H9 (cell line): Measurements from ENCODE around the gene STX16. TPM values are rescaled to one million over a fixed set of nuclear protein-coding genes. Genes with fewer than 3 reads are reported as not detected.

Experiments used
- DNase-seq: peaks from one replicate; pipeline ENCODE4 v3.0.0-alpha.2; 2017
- H2AFZ ChIP-seq: one replicate; pipeline ENCODE4 v1.6.1; 2013; ENCODE audit warnings: mild to moderate bottlenecking, low read length, control low read depth, moderate library complexity
- H2AK5ac ChIP-seq: 2 replicates; pipeline ENCODE4 v1.6.1; 2013; ENCODE audit warnings: low read length, control low read depth, mixed read lengths; ENCODE audit not compliant: insufficient read length
- H2BK120ac ChIP-seq: one replicate; pipeline ENCODE4 v1.6.1; 2013; ENCODE audit warnings: low read depth, mild to moderate bottlenecking, low read length, control low read depth, inconsistent platforms; ENCODE audit not compliant: poor library complexity, severe bottlenecking
- H2BK12ac ChIP-seq: 2 replicates; pipeline ENCODE4 v1.6.1; 2013; ENCODE audit warnings: low read length, control low read depth, mixed read lengths, low read depth; ENCODE audit not compliant: insufficient read length
- H2BK15ac ChIP-seq: 2 replicates; pipeline ENCODE4 v1.6.1; 2013; ENCODE audit warnings: low read depth, low read length, control low read depth
- H2BK20ac ChIP-seq: one replicate; pipeline ENCODE4 v1.6.1; 2013; ENCODE audit warnings: low read depth, mild to moderate bottlenecking, low read length, control low read depth, inconsistent platforms; ENCODE audit not compliant: poor library complexity, severe bottlenecking
- H2BK5ac ChIP-seq: 2 replicates; pipeline ENCODE4 v1.6.1; 2013; ENCODE audit warnings: low read length, control low read depth, mixed read lengths; ENCODE audit not compliant: insufficient read length
- H3K14ac ChIP-seq: 2 replicates; pipeline ENCODE4 v1.6.1; 2013; ENCODE audit warnings: low read length, control low read depth; ENCODE audit not compliant: insufficient read depth
- H3K18ac ChIP-seq: 2 replicates; pipeline ENCODE4 v1.6.1; 2013; ENCODE audit warnings: low read depth, mild to moderate bottlenecking, mixed read lengths, low read length, control low read depth; ENCODE audit not compliant: insufficient read length
- H3K23ac ChIP-seq: 2 replicates; pipeline ENCODE4 v1.6.1; 2013; ENCODE audit warnings: low read length, control low read depth, mixed read lengths, low read depth; ENCODE audit not compliant: insufficient read length
- H3K23me2 ChIP-seq: 2 replicates; pipeline ENCODE4 v1.6.1; 2013; ENCODE audit warnings: low read depth, mild to moderate bottlenecking, mixed read lengths, low read length, control low read depth; ENCODE audit not compliant: insufficient read length, poor library complexity, severe bottlenecking
- H3K27ac ChIP-seq: 2 replicates; pipeline ENCODE4 v1.5.1; 2013; ENCODE audit warnings: low read length, control low read depth, mixed read lengths, low read depth; ENCODE audit not compliant: insufficient read length
- H3K27me3 ChIP-seq: 2 replicates; pipeline ENCODE4 v1.6.1; 2013; ENCODE audit warnings: low read length, control low read depth, inconsistent platforms; ENCODE audit not compliant: insufficient read depth
- H3K4ac ChIP-seq: 2 replicates; pipeline ENCODE4 v1.6.1; 2013; ENCODE audit warnings: low read depth, mild to moderate bottlenecking, control low read depth, inconsistent platforms, low read length, moderate library complexity
- H3K4me1 ChIP-seq: 2 replicates; pipeline ENCODE4 v1.6.1; 2013; ENCODE audit warnings: low read length, control low read depth, inconsistent platforms; ENCODE audit not compliant: insufficient read depth
- H3K4me2 ChIP-seq: 2 replicates; pipeline ENCODE4 v1.6.1; 2013; ENCODE audit warnings: low read length, control low read depth, mixed read lengths; ENCODE audit not compliant: insufficient read length, insufficient read depth
- H3K56ac ChIP-seq: 2 replicates; pipeline ENCODE4 v1.6.1; 2013; ENCODE audit warnings: low read depth, mild to moderate bottlenecking, mixed read lengths, low read length, control low read depth; ENCODE audit not compliant: insufficient read length
- H3K79me1 ChIP-seq: 2 replicates; pipeline ENCODE4 v1.6.1; 2013; ENCODE audit warnings: low read depth, mild to moderate bottlenecking, moderate library complexity, low read length, control low read depth, inconsistent platforms; ENCODE audit not compliant: insufficient read depth, poor library complexity, severe bottlenecking
- H3K79me2 ChIP-seq: 2 replicates; pipeline ENCODE4 v1.6.1; 2013; ENCODE audit warnings: low read length, control low read depth, inconsistent platforms; ENCODE audit not compliant: insufficient read depth
- H3K9ac ChIP-seq: 2 replicates; pipeline ENCODE4 v1.6.1; 2013; ENCODE audit warnings: low read length, control low read depth, mixed read lengths; ENCODE audit not compliant: insufficient read length; ENCODE audit errors: extremely low read depth
- H3K9me3 ChIP-seq: one replicate; pipeline ENCODE4 v1.6.1; 2013; ENCODE audit warnings: low read depth, low read length, inconsistent platforms; ENCODE audit not compliant: control insufficient read depth
- H3T11ph ChIP-seq: one replicate; pipeline ENCODE4 v1.6.1; 2013; ENCODE audit warnings: mild to moderate bottlenecking, low read length, control low read depth, inconsistent platforms
- H4K20me1 ChIP-seq: one replicate; pipeline ENCODE4 v1.6.1; 2013; ENCODE audit not compliant: control insufficient read depth, insufficient read length, insufficient read depth
- H4K5ac ChIP-seq: 2 replicates; pipeline ENCODE4 v1.6.1; 2013; ENCODE audit warnings: low read depth, mild to moderate bottlenecking, mixed read lengths, low read length, control low read depth; ENCODE audit not compliant: insufficient read length
- H4K8ac ChIP-seq: replicated peaks from 2 replicates; pipeline ENCODE4 v1.6.1; 2013; ENCODE audit warnings: low read length, control low read depth, mixed read lengths, low read depth; ENCODE audit not compliant: insufficient read length
- H4K91ac ChIP-seq: 2 replicates; pipeline ENCODE4 v1.6.1; 2013; ENCODE audit warnings: low read depth, mild to moderate bottlenecking, moderate library complexity, mixed read lengths, low read length, control low read depth; ENCODE audit not compliant: insufficient read length
- H3K27ac Mint-ChIP-seq, 3 experiments: 2 replicates in 2 of 3; 3 replicates in 1 of 3; pipeline ENCODE4 v1.8.0; 2020 to 2021; ENCODE audit warnings: mixed read lengths in 3 of 3, mild to moderate bottlenecking in 1 of 3, moderate library complexity in 1 of 3
- H3K27me3 Mint-ChIP-seq: 2 replicates; pipeline ENCODE4 v1.8.0; 2021; ENCODE audit warnings: low read depth, mild to moderate bottlenecking, moderate library complexity, mixed read lengths
- H3K36me3 Mint-ChIP-seq, 3 experiments: 2 replicates in 2 of 3; 3 replicates in 1 of 3; pipeline ENCODE4 v1.8.0; 2020 to 2021; ENCODE audit warnings: low read depth in 3 of 3, mixed read lengths in 3 of 3; ENCODE audit not compliant: insufficient read depth in 1 of 3
- H3K4me1 Mint-ChIP-seq, 2 experiments: 2 replicates each; pipeline ENCODE4 v1.8.0; 2020; ENCODE audit warnings: mixed read lengths in 2 of 2
- H3K4me3 Mint-ChIP-seq, 2 experiments: 2 replicates in 1 of 2; 3 replicates in 1 of 2; pipeline ENCODE4 v1.8.0; 2020 to 2021; ENCODE audit warnings: mild to moderate bottlenecking in 2 of 2, mixed read lengths in 2 of 2, moderate library complexity in 1 of 2
- H3K9me3 Mint-ChIP-seq, 2 experiments: 2 replicates in 1 of 2; 3 replicates in 1 of 2; pipeline ENCODE4 v1.8.0; 2020; ENCODE audit warnings: mild to moderate bottlenecking in 2 of 2, mixed read lengths in 2 of 2, moderate library complexity in 1 of 2
- WGBS: extraction: QIAGEN DNeasy Blood & Tissue Kit; methylation state at CpG from one replicate; pipeline ENCODE4 v1.1.7; 2013; ENCODE audit warnings: missing lambda C conversion rate, low lambda C conversion rate, mixed read lengths; ENCODE audit not compliant: insufficient read length; ENCODE audit errors: extremely low coverage; 5-methylcytosine and 5-hydroxymethylcytosine counted together
- total RNA-seq: library from RNA; stranded (reverse); gene quantifications from 2 replicates; pipeline ENCODE4 v1.2.1, GENCODE V29; 2021
- TF ChIP-seq, protein P1 (sequence below): fragments of 200-600 bp; sonication (generic); conservative IDR thresholded peaks from 3 replicates; pipeline ENCODE4 v1.8.0; 2021; ENCODE audit warnings: antibody characterized with exemption, mild to moderate bottlenecking

Gene STX16
- total RNA-seq, 1 experiment from 2014 or later = 87.8 TPM

GRCh38 chr20:58703765-58704371 is 52.8 kb downstream of the STX16 start:
- Histone ChIP-seq H3K23ac (no peak overlapping the region), H2AFZ (no peak overlapping the region), H3K23me2 (no peaks in the 10 kb centered on the region), H3K14ac (no peak overlapping the region), H3K9ac (no peak overlapping the region), H4K20me1 (no peaks in the 10 kb centered on the region), H2BK20ac (no peak overlapping the region), H3K27me3 (no peaks in the 10 kb centered on the region), H4K91ac (no peak overlapping the region), H3K9me3 (no peaks in the 10 kb centered on the region), H3K4me1 (0 out of 2 replicates have a peak, but pooled peaks cover 2% of the 10 kb centered on the region), H3T11ph (no peak overlapping the region), H3K56ac (no peak overlapping the region), H4K8ac (no peak overlapping the region), H4K5ac (no peak overlapping the region), H3K4ac (no peak overlapping the region), H3K79me1 (no peaks in the 10 kb centered on the region), H2BK12ac (no peak overlapping the region), H2BK5ac (no peak overlapping the region), H2AK5ac (no peak overlapping the region), H3K79me2 (no peaks in the 10 kb centered on the region), H3K27ac (no peak overlapping the region), H2BK15ac (no peak overlapping the region), H3K4me2 (no peak overlapping the region), H3K18ac (no peak overlapping the region), H2BK120ac (no peak overlapping the region)
- Mint-ChIP-seq H3K9me3 (peaks cover 0 to 3% of the 10 kb centered on the region in 2 experiments; a peak in 1 of 5 replicates), H3K4me1 (peaks cover 4 to 9% of the 10 kb centered on the region in 2 experiments), H3K4me3 (no peak overlapping the region), H3K36me3 (peaks cover 18 to 46% (median 44%) of the 10 kb centered on the region in 3 experiments), H3K27ac (peak overlapping the region in 2 of 3 experiments; percentile 53 to 79; a peak in 2 of 7 replicates), H3K27me3 (no peaks in the 10 kb centered on the region)
- no CpG with 5 or more reads among the region's 12 CpGs for WGBS
- TF ChIP-seq, protein P1, sequence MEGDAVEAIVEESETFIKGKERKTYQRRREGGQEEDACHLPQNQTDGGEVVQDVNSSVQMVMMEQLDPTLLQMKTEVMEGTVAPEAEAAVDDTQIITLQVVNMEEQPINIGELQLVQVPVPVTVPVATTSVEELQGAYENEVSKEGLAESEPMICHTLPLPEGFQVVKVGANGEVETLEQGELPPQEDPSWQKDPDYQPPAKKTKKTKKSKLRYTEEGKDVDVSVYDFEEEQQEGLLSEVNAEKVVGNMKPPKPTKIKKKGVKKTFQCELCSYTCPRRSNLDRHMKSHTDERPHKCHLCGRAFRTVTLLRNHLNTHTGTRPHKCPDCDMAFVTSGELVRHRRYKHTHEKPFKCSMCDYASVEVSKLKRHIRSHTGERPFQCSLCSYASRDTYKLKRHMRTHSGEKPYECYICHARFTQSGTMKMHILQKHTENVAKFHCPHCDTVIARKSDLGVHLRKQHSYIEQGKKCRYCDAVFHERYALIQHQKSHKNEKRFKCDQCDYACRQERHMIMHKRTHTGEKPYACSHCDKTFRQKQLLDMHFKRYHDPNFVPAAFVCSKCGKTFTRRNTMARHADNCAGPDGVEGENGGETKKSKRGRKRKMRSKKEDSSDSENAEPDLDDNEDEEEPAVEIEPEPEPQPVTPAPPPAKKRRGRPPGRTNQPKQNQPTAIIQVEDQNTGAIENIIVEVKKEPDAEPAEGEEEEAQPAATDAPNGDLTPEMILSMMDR = no peak
- DNase-seq = no peak
